Ectodermal cell (in vitro differentiated cells): Measurements from ENCODE around the gene SLC22A17.
"Not testable (repeated sequence)": the region's sequence is repeated elsewhere in the genome, so short reads cannot be mapped to it uniquely, and the experiment has no call there.

Experiments
- H3K27ac ChIP-seq: 2 replicates; pipeline ENCODE4 v1.7.0; 2013; ENCODE audit warnings: mild to moderate bottlenecking, low read depth, low read length; ENCODE audit not compliant: insufficient read depth, poor library complexity, severe bottlenecking
- H3K27me3 ChIP-seq: 2 replicates; pipeline ENCODE4 v1.7.0; 2013; ENCODE audit warnings: mild to moderate bottlenecking, low read length; ENCODE audit not compliant: insufficient read depth, control insufficient read depth, poor library complexity, severe bottlenecking
- H3K36me3 ChIP-seq: one replicate; pipeline ENCODE4 v1.7.0; 2013; ENCODE audit warnings: low read length; ENCODE audit not compliant: control insufficient read depth, insufficient read depth
- H3K4me1 ChIP-seq: one replicate; pipeline ENCODE4 v1.7.0; 2013; ENCODE audit warnings: low read length; ENCODE audit not compliant: control insufficient read depth, insufficient read depth
- H3K4me3 ChIP-seq: 2 replicates; pipeline ENCODE4 v1.7.0; 2013; ENCODE audit warnings: low read depth, low read length, control low read depth; ENCODE audit not compliant: insufficient read depth
- H3K9me3 ChIP-seq: 2 replicates; pipeline ENCODE4 v1.7.0; 2013; ENCODE audit warnings: mild to moderate bottlenecking, low read length, moderate library complexity; ENCODE audit not compliant: control insufficient read depth
- WGBS, 2 experiments: methylation state at CpG; one replicate each; pipeline ENCODE4 v1.1.7; 2013; ENCODE audit warnings: missing lambda C conversion rate in 2 of 2; 5-methylcytosine and 5-hydroxymethylcytosine counted together

SLC22A17 gene

GRCh38 chr14:23389396-23389795, 36.7 kb upstream of the SLC22A17 start:
- Histone ChIP-seq H3K4me3 (no peak overlapping the region), H3K27me3 (no peaks in the 10 kb centered on the region), H3K9me3 (no peaks in the 10 kb centered on the region), H3K36me3 (no peaks in the 10 kb centered on the region), H3K27ac (no peak overlapping the region), H3K4me1 (no peaks in the 10 kb centered on the region)
- WGBS, 2 experiments, result 91% methylated on average over 12 of the region's 12 CpGs

- Histone ChIP-seq H3K9me3 (no peaks in the 10 kb centered on the region), H3K27ac (no peak overlapping the region), H3K36me3 (no peaks in the 10 kb centered on the region), H3K4me3 (no peak overlapping the region), H3K27me3 (no peaks in the 10 kb centered on the region), H3K4me1 (no peaks in the 10 kb centered on the region)
- 83 to 86% methylated on average over 8 of the region's 8 CpGs for WGBS, 2 experiments
Measured at GRCh38 chr14:23388996-23389395, 36.3 kb upstream of the SLC22A17 start.

GRCh38 chr14:23387916-23388882, 35.5 kb upstream of the SLC22A17 start:
- Histone ChIP-seq H3K36me3 (no peaks in the 10 kb centered on the region), H3K4me3 (no peak overlapping the region), H3K4me1 (no peaks in the 10 kb centered on the region), H3K9me3 (no peaks in the 10 kb centered on the region), H3K27me3 (no peaks in the 10 kb centered on the region), H3K27ac (no peak overlapping the region)
- WGBS, 2 experiments, result 94 to 95% methylated on average over 26 of the region's 26 CpGs

- H3K4me1 ChIP-seq, result no peaks in the 10 kb centered on the region
- no peak overlapping the region for H3K4me3 ChIP-seq
- no peaks in the 10 kb centered on the region for H3K27me3 ChIP-seq
- WGBS, 2 experiments, result 96 to 100% methylated on average over 1 of the region's 1 CpG
- no peak overlapping the region for H3K27ac ChIP-seq
- H3K9me3 ChIP-seq, result no peaks in the 10 kb centered on the region
- H3K36me3 ChIP-seq, result no peaks in the 10 kb centered on the region
Measured at GRCh38 chr14:23386999-23387398, 34.3 kb upstream of the SLC22A17 start.

GRCh38 chr14:23386266-23386657, 33.6 kb upstream of the SLC22A17 start:
- WGBS, 2 experiments, result 93 to 96% methylated on average over 17 of the region's 17 CpGs
- not testable (repeated sequence) for H3K36me3 ChIP-seq, H3K9me3 ChIP-seq, H3K4me1 ChIP-seq, H3K27me3 ChIP-seq, H3K4me3 ChIP-seq, H3K27ac ChIP-seq

GRCh38 chr14:23385642-23386265, 33.1 kb upstream of the SLC22A17 start:
- 91 to 94% methylated on average over 18 of the region's 18 CpGs for WGBS, 2 experiments
- no peaks in the 10 kb centered on the region for H3K36me3 ChIP-seq
- H3K4me3 ChIP-seq, result no peak overlapping the region
- no peaks in the 10 kb centered on the region for H3K27me3 ChIP-seq
- no peak overlapping the region for H3K27ac ChIP-seq
- H3K4me1 ChIP-seq, result no peaks in the 10 kb centered on the region
- H3K9me3 ChIP-seq, result no peaks in the 10 kb centered on the region

GRCh38 chr14:23385244-23385641, 32.6 kb upstream of the SLC22A17 start:
- 94 to 97% methylated on average over 2 of the region's 2 CpGs for WGBS, 2 experiments
- no peak overlapping the region for H3K4me3 ChIP-seq
- H3K4me1 ChIP-seq, result no peaks in the 10 kb centered on the region
- no peak overlapping the region for H3K27ac ChIP-seq
- H3K36me3 ChIP-seq, result no peaks in the 10 kb centered on the region
- no peaks in the 10 kb centered on the region for H3K27me3 ChIP-seq
- no peaks in the 10 kb centered on the region for H3K9me3 ChIP-seq

GRCh38 chr14:23384364-23385080, 31.8 kb upstream of the SLC22A17 start:
- H3K36me3 ChIP-seq, result no peaks in the 10 kb centered on the region
- WGBS, 2 experiments, result 94% methylated on average over 29 of the region's 29 CpGs
- H3K4me1 ChIP-seq, result no peaks in the 10 kb centered on the region
- H3K4me3 ChIP-seq, result no peak overlapping the region
- no peaks in the 10 kb centered on the region for H3K27me3 ChIP-seq
- no peak overlapping the region for H3K27ac ChIP-seq
- H3K9me3 ChIP-seq, result no peaks in the 10 kb centered on the region

GRCh38 chr14:23382731-23383440, 30.2 kb upstream of the SLC22A17 start:
- H3K9me3 ChIP-seq, result no peaks in the 10 kb centered on the region
- H3K4me1 ChIP-seq, result no peaks in the 10 kb centered on the region
- no peak overlapping the region for H3K27ac ChIP-seq
- 89 to 92% methylated on average over 9 of the region's 10 CpGs for WGBS, 2 experiments
- no peak overlapping the region for H3K4me3 ChIP-seq
- no peaks in the 10 kb centered on the region for H3K36me3 ChIP-seq
- H3K27me3 ChIP-seq, result no peaks in the 10 kb centered on the region
